ENCODE measurements around the gene RPTOR. TPM values are rescaled to one million over a fixed set of nuclear protein-coding genes. Genes with fewer than 3 reads are reported as not detected.
"Not testable (repeated sequence)": the region's sequence is repeated elsewhere in the genome, so short reads cannot be mapped to it uniquely, and the experiment has no call there.

Gene RPTOR
- total RNA-seq, 1 donor = 29.8 TPM

DNA sequence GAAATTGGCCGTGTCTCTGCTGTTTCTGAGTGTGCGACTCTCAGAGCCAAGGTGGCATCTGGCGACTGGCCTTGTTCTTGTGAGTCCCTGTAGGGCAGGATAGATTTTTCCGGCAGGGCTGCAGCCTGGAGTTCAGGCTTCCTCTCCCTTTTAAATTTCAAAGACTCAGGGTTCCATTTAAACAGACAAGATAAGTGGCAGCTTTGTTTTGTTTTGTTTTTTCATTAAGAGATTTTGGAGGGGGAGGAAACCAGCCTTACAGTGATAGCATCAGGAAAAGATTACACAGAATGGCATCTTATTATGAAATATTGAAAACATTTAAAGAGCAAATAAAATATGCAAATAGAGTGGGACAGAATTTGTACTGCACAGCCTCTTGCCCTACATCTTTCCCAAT is 151.3 kb downstream of the RPTOR start:
- H3K4me3 ChIP-seq (ENCODE audit: low read length) = no peak overlapping the region
- H3K27me3 ChIP-seq (ENCODE audit: insufficient read depth, low read length) = no peaks in the 10 kb centered on the region
- H3K9me3 ChIP-seq (ENCODE audit: low read depth, low read length) = no peaks in the 10 kb centered on the region
- H3K4me1 ChIP-seq (ENCODE audit: insufficient read depth, low read length) = no peaks in the 10 kb centered on the region

DNA sequence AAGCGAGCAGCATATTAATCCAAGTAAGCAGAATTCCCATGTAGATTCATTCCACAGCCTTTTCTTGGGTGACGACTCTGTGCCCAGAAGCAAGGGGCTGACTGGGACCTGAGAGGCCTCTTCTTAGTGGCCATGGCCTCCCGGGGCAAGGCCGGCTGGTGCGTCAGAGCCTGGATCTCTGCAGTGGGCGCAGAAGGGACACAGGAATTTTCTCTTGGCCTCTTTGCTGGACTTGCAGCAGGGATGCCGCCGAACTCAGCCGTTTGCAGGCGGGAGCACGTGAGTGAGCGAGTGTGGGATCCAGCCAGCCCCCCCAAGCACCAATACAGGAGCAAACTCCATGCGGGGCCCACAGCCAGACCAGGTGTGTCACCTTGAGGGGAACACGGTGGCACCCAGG is 151.8 kb downstream of the RPTOR start:
- no peak overlapping the region for H3K4me3 ChIP-seq (ENCODE audit: low read length)
- no peaks in the 10 kb centered on the region for H3K4me1 ChIP-seq (ENCODE audit: insufficient read depth, low read length)
- H3K27me3 ChIP-seq (ENCODE audit: insufficient read depth, low read length) = no peaks in the 10 kb centered on the region
- H3K9me3 ChIP-seq (ENCODE audit: low read depth, low read length) = no peaks in the 10 kb centered on the region

DNA sequence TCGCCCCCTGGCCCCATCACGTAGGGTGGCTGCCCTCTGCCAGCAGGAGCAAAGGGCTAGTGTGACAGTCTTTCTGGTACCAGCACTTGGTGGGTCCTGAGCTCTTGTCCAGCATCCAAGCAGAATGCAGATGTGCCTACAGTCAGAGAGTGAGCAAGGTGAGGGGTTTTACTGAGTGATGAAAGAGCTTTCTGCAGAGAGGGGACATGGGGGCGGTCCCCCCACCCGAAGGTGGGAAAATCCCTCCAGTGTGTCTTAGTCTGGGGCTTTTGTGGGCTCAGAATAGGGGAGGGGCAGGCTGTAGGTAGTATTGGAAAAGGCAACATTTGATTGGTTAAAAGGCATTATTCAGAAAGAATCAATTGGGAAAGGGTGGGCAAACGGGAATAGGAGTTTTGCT is 152.3 kb downstream of the RPTOR start:
- H3K4me1 ChIP-seq (ENCODE audit: insufficient read depth, low read length) = no peaks in the 10 kb centered on the region
- no peaks in the 10 kb centered on the region for H3K27me3 ChIP-seq (ENCODE audit: insufficient read depth, low read length)
- H3K4me3 ChIP-seq (ENCODE audit: low read length) = no peak overlapping the region
- no peaks in the 10 kb centered on the region for H3K9me3 ChIP-seq (ENCODE audit: low read depth, low read length)

DNA sequence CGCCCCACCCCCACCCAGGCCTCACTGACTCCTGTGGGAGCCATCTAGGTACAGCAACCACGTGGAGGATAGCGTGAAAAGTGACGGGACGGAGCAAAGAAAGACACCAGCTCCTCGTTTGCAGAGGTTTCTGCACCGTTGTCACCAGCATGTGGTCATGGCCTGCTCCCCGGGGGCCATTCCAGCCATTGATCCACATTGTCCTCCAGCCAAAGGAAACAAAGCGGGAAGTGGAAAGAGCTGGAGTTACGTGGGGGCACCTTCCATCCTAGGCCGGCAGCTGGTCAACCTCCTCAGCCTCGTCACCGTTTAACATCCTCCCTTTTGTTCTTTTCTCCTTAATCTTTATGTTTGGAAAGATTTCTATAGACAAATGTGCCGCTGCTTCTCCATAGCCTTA is 153.7 kb downstream of the RPTOR start:
- Histone ChIP-seq H3K9me3 (ENCODE audit: low read depth, low read length) (no peaks in the 10 kb centered on the region), H3K4me3 (ENCODE audit: low read length) (no peak overlapping the region), H3K4me1 (ENCODE audit: insufficient read depth, low read length) (peaks cover 8% of the 10 kb centered on the region), H3K27me3 (ENCODE audit: insufficient read depth, low read length) (no peaks in the 10 kb centered on the region)

DNA sequence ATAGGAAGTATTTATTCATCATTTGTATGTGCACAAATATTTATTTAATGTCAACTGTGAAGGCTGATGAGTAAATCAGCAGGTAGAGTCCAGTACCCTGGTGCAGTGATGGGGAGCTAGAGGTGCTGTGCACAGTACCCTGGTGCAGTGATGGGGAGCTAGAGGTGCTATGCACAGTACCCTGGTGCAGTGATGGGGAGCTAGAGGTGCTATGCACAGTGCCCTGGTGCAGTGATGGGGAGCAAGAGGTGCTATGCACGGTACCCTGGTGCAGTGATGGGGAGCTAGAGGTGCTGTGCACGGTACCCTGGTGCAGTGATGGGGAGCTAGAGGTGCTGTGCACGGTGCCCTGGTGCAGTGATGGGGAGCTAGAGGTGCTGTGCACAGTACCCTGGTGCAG is 154.6 kb downstream of the RPTOR start:
- not testable (repeated sequence) for H3K4me3 ChIP-seq (ENCODE audit: low read length); H3K27me3 ChIP-seq (ENCODE audit: insufficient read depth, low read length); H3K9me3 ChIP-seq (ENCODE audit: low read depth, low read length)
- H3K4me1 ChIP-seq (ENCODE audit: insufficient read depth, low read length) = peaks cover 17% of the 10 kb centered on the region

DNA sequence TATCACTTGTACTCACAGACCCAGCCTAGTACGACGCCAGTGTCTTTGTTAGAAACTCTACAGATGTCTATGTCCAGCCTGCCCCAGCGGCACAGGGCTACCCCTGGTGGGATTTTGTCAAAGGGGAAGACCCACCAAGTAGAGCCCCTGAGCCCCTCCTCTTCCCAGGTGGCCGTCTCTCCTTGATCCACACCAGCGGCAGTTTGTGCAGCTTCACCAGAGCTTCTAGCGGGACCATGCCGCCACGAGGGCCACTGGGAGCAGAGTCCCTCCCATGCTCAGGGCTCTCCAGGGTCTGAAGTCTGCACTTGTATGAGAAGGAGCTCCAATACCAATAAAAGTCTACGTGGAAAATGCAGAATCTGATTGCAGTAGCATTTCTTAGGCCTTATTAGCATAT is 157.1 kb downstream of the RPTOR start:
- Histone ChIP-seq H3K4me3 (ENCODE audit: low read length) (no peak overlapping the region), H3K27me3 (ENCODE audit: insufficient read depth, low read length) (no peaks in the 10 kb centered on the region), H3K4me1 (ENCODE audit: insufficient read depth, low read length) (peaks cover 28% of the 10 kb centered on the region), H3K9me3 (ENCODE audit: low read depth, low read length) (no peaks in the 10 kb centered on the region)

DNA sequence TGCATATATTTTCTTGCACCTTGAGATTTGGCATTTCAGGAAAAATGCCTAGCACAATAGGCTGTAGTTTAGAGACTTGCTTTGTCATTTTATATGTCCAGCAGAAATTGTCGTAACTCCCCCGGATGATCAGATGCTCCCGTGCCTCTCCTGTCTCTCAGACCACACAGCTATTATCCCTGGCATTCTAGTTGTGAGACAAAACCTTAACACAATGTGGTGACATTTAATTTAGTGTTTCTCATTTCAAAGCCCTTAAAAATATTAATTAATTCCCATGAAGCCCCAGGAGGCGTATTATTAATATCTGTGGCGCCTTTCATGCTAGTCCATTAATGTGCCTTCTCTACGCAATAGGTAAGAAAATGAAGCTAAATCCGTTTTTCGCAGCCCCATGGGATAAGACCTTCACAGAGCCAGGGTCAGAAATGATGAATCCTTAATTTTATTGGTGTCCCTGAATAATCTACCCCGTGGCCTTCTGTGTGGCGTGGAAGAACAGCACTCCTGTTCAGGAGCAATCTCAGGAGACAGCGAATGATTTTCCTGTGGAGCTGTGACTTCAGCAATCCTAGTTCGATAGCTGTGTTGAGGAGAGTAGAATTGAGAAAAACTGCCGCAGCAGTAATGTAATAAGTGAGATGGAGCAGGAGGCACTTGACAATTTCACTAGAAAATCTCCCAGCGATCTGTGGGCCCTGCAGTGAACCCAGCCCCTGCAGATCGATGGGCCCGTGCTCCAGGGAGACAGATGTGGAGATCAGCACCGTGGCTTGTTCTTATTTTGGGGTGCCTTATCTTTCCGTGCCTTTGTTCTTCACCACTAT is 157.9 kb downstream of the RPTOR start:
- no peaks in the 10 kb centered on the region for H3K27me3 ChIP-seq (ENCODE audit: insufficient read depth, low read length)
- H3K4me3 ChIP-seq (ENCODE audit: low read length) = no peak overlapping the region
- H3K4me1 ChIP-seq (ENCODE audit: insufficient read depth, low read length) = peaks cover 30% of the 10 kb centered on the region

DNA sequence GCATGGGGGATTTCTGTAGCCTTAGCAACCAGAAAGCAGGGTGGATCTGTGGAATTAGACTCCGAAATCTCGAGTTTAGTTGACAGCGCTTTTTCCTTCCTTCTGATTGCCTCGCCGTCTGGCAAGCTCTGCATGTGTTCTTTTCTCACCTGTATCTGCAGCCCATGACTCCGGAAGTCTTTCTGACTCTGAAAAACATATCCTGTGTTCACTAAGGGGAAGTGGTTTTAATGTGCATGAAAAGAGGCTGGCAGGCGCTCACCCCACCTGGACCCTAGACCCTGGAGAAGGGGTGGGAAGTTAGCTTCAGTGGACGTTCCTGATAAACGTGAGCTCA is 158.5 kb downstream of the RPTOR start:
- Histone ChIP-seq H3K4me3 (ENCODE audit: low read length) (no peak overlapping the region), H3K27me3 (ENCODE audit: insufficient read depth, low read length) (no peaks in the 10 kb centered on the region), H3K4me1 (ENCODE audit: insufficient read depth, low read length) (peaks cover 36% of the 10 kb centered on the region), H3K9me3 (ENCODE audit: low read depth, low read length) (no peaks in the 10 kb centered on the region)

More for the DNA sequence above, 157.9 kb downstream of the RPTOR start:
- H3K9me3 ChIP-seq (ENCODE audit: low read depth, low read length) = no peaks in the 10 kb centered on the region

DNA sequence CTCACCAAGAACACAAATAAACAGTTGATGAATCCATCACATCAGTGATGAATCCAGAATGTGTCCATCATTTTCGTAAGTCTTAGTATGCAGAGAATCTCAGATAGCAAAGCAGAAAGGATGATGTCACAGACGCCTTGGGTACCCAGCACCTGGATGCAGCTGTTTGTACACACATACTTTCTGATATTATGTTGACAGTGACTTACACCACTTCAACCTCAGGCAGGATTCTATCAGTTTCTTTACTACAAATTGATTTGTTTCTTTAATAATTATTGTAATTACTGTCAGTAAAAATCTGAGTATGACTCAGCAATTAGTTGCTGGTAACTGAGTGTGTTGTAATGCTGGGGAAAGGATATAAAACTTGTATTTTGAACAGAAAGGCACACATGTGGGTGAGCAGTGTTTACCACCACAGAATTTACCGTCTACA is 159.8 kb downstream of the RPTOR start:
- peaks cover 47% of the 10 kb centered on the region for H3K4me1 ChIP-seq (ENCODE audit: insufficient read depth, low read length)
- H3K27me3 ChIP-seq (ENCODE audit: insufficient read depth, low read length) = no peaks in the 10 kb centered on the region
- no peaks in the 10 kb centered on the region for H3K9me3 ChIP-seq (ENCODE audit: low read depth, low read length)
- no peak overlapping the region for H3K4me3 ChIP-seq (ENCODE audit: low read length)

DNA sequence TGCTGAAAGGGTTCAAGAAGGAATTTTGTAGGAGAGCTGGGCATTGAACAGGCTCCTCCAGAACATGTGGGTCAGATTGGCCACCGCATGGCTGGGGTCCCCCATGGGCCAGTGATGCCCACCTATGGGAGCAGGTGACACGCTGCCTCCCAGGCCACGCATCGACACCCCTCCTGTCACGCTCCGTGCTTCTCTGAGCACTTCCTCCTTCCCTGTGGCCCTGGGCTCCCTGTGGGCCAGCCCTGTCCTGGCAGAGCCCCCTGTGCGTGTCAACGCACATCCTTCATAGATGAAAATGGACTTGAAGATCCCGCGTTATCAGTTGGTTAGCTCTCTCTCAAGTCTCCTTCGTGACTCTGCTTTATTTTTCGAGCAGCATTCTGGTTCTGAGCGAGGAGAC is 160.3 kb downstream of the RPTOR start:
- Histone ChIP-seq H3K4me3 (ENCODE audit: low read length) (no peak overlapping the region), H3K27me3 (ENCODE audit: insufficient read depth, low read length) (no peaks in the 10 kb centered on the region), H3K9me3 (ENCODE audit: low read depth, low read length) (no peaks in the 10 kb centered on the region), H3K4me1 (ENCODE audit: insufficient read depth, low read length) (peaks cover 47% of the 10 kb centered on the region)

DNA sequence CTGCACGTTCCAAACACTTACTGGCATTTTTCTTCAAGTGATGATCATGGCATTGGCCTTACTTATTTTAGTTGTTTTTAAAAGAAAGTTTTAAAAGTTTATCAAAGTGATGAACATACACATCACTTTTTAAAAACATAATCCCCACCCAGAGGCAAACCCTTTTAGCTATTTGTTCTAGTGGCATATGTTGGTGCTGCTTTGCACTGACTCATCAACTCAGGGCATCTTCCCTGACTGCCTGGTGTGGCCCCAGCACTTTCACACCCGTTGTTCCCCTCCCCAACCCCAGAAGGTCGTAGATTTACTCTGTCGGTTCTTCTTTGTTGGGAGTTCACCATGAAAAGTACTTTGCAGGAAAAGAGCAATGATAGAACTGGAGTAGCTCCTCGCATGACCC is 161.3 kb downstream of the RPTOR start:
- no peaks in the 10 kb centered on the region for H3K9me3 ChIP-seq (ENCODE audit: low read depth, low read length)
- peaks cover 47% of the 10 kb centered on the region for H3K4me1 ChIP-seq (ENCODE audit: insufficient read depth, low read length)
- no peaks in the 10 kb centered on the region for H3K27me3 ChIP-seq (ENCODE audit: insufficient read depth, low read length)
- H3K4me3 ChIP-seq (ENCODE audit: low read length) = no peak overlapping the region

DNA sequence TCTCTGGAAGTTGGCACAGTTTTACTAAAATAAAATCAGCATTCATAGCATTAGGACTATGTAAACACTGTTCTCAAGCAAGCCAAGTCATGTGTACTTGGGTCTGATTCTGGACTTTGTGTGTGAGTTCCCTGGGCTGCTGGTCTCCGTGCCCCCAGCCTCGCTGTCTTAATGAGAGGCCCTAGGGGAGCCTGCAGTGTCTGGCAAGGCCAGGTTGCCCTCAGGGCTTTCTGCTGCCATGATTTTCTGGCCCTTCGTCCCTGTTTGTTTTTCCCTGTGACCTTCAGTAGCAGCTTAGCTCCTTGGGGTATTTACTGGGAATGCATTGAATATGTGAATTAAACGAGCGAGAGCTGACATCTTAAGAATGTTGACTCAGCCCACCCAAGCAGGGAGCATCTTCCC is 161.8 kb downstream of the RPTOR start:
- H3K4me1 ChIP-seq (ENCODE audit: insufficient read depth, low read length) = peaks cover 47% of the 10 kb centered on the region
- H3K4me3 ChIP-seq (ENCODE audit: low read length) = no peak overlapping the region
- no peaks in the 10 kb centered on the region for H3K9me3 ChIP-seq (ENCODE audit: low read depth, low read length)
- no peaks in the 10 kb centered on the region for H3K27me3 ChIP-seq (ENCODE audit: insufficient read depth, low read length)

DNA sequence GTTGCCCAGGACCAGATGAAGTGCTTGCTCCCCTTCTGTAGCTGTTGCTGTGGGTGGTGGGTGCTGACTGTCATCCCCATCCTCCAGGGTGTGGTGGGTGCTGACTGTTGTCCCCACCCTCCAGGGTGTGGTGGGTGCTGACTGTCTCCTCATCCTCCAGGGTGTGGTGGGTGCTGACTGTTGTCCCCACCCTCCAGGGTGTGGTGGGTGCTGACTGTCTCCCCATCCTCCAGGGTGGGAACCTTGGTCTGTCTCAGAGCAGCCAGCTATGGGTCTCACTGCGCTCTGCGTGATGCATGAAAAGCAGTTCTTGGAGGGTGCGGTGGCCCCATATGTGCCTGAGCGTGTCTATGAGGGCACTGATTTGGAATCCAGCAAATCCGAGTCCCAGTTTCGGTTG is 163.8 kb downstream of the RPTOR start:
- no peaks in the 10 kb centered on the region for H3K9me3 ChIP-seq (ENCODE audit: low read depth, low read length)
- peaks cover 37% of the 10 kb centered on the region for H3K4me1 ChIP-seq (ENCODE audit: insufficient read depth, low read length)
- H3K4me3 ChIP-seq (ENCODE audit: low read length) = no peak overlapping the region
- H3K27me3 ChIP-seq (ENCODE audit: insufficient read depth, low read length) = no peaks in the 10 kb centered on the region

DNA sequence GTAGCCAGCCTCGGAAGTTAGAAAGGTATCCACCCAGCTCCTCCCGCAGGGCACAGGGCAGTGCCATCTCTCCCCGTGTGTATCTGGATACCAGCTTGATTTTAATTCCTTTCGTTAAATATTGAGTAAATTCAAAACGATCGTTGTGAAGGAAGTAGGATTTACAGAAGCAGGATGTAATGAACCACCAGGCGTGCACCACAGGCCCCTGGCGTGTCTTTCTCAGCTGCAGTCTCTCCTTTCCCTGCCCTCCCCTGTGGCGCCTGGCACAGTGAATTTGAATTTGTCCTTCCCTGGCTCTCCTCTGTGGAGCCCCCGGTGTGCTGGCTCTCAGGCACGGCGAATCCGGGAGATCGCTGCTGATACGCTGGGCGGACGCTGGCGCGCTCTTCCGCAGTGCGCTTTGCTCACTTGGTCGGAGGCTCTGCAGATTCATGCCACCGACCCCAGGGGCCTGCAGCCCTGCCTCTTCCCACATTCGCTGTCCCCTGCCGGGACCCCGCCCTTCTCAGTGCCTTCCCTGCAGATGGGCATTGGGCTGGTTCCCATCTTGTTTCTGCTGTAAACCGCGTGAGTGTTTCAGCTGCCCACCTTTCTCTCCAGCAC is 164.6 kb downstream of the RPTOR start:
- Histone ChIP-seq H3K4me3 (ENCODE audit: low read length) (no peak overlapping the region), H3K27me3 (ENCODE audit: insufficient read depth, low read length) (no peaks in the 10 kb centered on the region), H3K9me3 (ENCODE audit: low read depth, low read length) (no peaks in the 10 kb centered on the region), H3K4me1 (ENCODE audit: insufficient read depth, low read length) (peaks cover 30% of the 10 kb centered on the region)

DNA sequence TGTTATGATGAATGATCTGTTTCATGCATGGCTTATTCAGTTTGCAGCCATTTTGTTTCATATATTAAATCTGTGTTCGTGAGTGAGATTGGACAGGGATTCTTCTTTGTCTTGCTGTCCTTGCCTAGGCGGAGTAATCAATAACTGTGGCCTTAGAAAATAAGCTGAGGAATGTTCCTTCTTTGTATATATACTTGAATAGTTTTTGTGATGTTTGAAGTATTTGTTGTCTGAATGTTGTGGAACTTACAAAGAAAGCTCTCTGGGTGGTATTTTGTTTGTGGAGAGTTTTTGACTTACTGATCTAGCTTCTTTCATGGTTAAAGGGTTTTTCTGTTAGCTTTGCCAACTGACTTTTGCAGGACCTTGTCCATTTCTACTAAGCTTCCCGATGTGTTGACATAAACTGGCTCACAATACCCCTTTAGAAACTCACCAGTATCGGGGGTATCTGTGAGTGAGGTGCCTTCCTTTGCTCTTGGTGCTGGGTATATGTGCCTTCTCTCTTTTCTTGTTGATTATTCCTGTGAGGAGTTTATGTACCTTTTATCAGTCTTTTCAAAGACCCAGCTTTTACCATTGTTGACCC is 166.2 kb downstream of the RPTOR start:
- no peaks in the 10 kb centered on the region for H3K27me3 ChIP-seq (ENCODE audit: insufficient read depth, low read length)

DNA sequence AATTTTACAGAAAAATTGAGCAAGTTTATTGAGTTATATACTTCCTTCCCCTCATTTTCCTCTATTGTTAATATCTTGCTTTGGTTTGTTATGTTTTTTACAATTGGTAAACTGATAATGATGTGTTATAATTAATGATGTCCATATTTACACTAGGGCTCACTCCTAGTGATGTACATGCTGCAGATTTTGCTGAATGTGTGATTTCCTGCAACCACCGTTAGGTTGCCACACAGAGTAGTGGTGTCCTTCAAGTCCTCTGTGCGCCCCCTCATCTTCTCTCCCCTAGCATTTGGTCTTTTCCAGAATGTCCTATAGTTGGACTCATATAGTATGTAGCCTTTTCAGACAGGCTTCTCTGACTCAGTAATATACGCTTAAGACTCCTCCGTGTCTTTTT is 167.5 kb downstream of the RPTOR start:
- peaks cover 19% of the 10 kb centered on the region for H3K4me1 ChIP-seq (ENCODE audit: insufficient read depth, low read length)
- H3K27me3 ChIP-seq (ENCODE audit: insufficient read depth, low read length) = no peaks in the 10 kb centered on the region
- no peaks in the 10 kb centered on the region for H3K9me3 ChIP-seq (ENCODE audit: low read depth, low read length)
- no peak overlapping the region for H3K4me3 ChIP-seq (ENCODE audit: low read length)

More for the DNA sequence above, 166.2 kb downstream of the RPTOR start:
- H3K4me1 ChIP-seq (ENCODE audit: insufficient read depth, low read length) = peaks cover 19% of the 10 kb centered on the region
- H3K9me3 ChIP-seq (ENCODE audit: low read depth, low read length) = no peaks in the 10 kb centered on the region
- no peak overlapping the region for H3K4me3 ChIP-seq (ENCODE audit: low read length)
